Parathyroid adenoma (tissue), 2 donors: Measurements from ENCODE around the gene PEF1.
"Not testable (repeated sequence)": the region's sequence is repeated elsewhere in the genome, so short reads cannot be mapped to it uniquely, and the experiment has no call there.

Experiments
- H2AFZ ChIP-seq: fragments of 300-600 bp; sonication (generic); one replicate; pipeline ENCODE4 v1.7.0; 2017; ENCODE audit warnings: antibody characterized with exemption, mild to moderate bottlenecking
- H3K27ac ChIP-seq: fragments of 300-600 bp; sonication (generic); one replicate; pipeline ENCODE4 v1.7.0; 2017
- H3K27me3 ChIP-seq: fragments of 300-600 bp; sonication (generic); one replicate; pipeline ENCODE4 v1.7.0; 2017; ENCODE audit warnings: low read length; ENCODE audit not compliant: control insufficient read depth, insufficient read depth
- H3K36me3 ChIP-seq: fragments of 300-600 bp; sonication (generic); one replicate; pipeline ENCODE4 v1.7.0; 2017; ENCODE audit warnings: low read length; ENCODE audit not compliant: control insufficient read depth, insufficient read depth
- H3K4me1 ChIP-seq: fragments of 300-600 bp; sonication (generic); one replicate; pipeline ENCODE4 v1.7.0; 2017; ENCODE audit warnings: control low read depth
- H3K4me2 ChIP-seq: fragments of 300-600 bp; sonication (generic); one replicate; pipeline ENCODE4 v1.7.0; 2017; ENCODE audit warnings: low read length
- H3K4me3 ChIP-seq: fragments of 300-600 bp; sonication (generic); one replicate; pipeline ENCODE4 v1.7.0; 2017; ENCODE audit warnings: low read depth, low read length
- H3K79me2 ChIP-seq: fragments of 300-600 bp; sonication (generic); one replicate; pipeline ENCODE4 v1.7.0; 2017; ENCODE audit warnings: control low read depth
- H3K9ac ChIP-seq: fragments of 300-600 bp; sonication (generic); one replicate; pipeline ENCODE4 v1.7.0; 2017; ENCODE audit warnings: mild to moderate bottlenecking
- H3K9me3 ChIP-seq: fragments of 300-600 bp; sonication (generic); one replicate; pipeline ENCODE4 v1.7.0; 2017; ENCODE audit warnings: low read length; ENCODE audit not compliant: control insufficient read depth
- CTCF ChIP-seq: fragments of 300-600 bp; sonication (generic); IDR thresholded peaks from one replicate; pipeline ENCODE4 v1.7.0; 2017; ENCODE audit warnings: antibody characterized with exemption, mild to moderate bottlenecking
- donor health status: primary hyperparathyroidism.

The PEF1 gene

GRCh38 chr1:31591425-31592093 is 53.1 kb downstream of the PEF1 start:
- Histone ChIP-seq H3K4me2 (peak overlapping the region; percentile 19), H3K27me3 (no peaks in the 10 kb centered on the region), H3K4me1 (no peaks in the 10 kb centered on the region), H3K9ac (no peak overlapping the region), H3K9me3 (no peaks in the 10 kb centered on the region), H3K4me3 (no peak overlapping the region), H2AFZ (no peak overlapping the region), H3K27ac (no peak overlapping the region), H3K36me3 (no peaks in the 10 kb centered on the region), H3K79me2 (no peaks in the 10 kb centered on the region)
- no peak for TF ChIP-seq CTCF

- H3K27ac ChIP-seq = peak overlapping the region; percentile 61
- no peak overlapping the region for H3K4me3 ChIP-seq
- no peak overlapping the region for H3K4me2 ChIP-seq
- no peaks in the 10 kb centered on the region for H3K4me1 ChIP-seq
- H3K79me2 ChIP-seq = no peaks in the 10 kb centered on the region
- H3K36me3 ChIP-seq = no peaks in the 10 kb centered on the region
- no peak overlapping the region for H3K9ac ChIP-seq
- no peaks in the 10 kb centered on the region for H3K9me3 ChIP-seq
- no peak for TF ChIP-seq CTCF
- H2AFZ ChIP-seq = no peak overlapping the region
- H3K27me3 ChIP-seq = no peaks in the 10 kb centered on the region
Measured at GRCh38 chr1:31588751-31589515, 55.7 kb downstream of the PEF1 start.

- H3K79me2 ChIP-seq = no peaks in the 10 kb centered on the region
- no peak overlapping the region for H3K9ac ChIP-seq
- H3K4me1 ChIP-seq = no peaks in the 10 kb centered on the region
- H3K4me2 ChIP-seq = no peak overlapping the region
- TF ChIP-seq CTCF = peak; percentile 28
- H3K27me3 ChIP-seq = no peaks in the 10 kb centered on the region
- H3K9me3 ChIP-seq = no peaks in the 10 kb centered on the region
- H3K27ac ChIP-seq = peak overlapping the region; percentile 61
- no peak overlapping the region for H2AFZ ChIP-seq
- H3K4me3 ChIP-seq = no peak overlapping the region
- no peaks in the 10 kb centered on the region for H3K36me3 ChIP-seq
Measured at GRCh38 chr1:31587720-31588423, 56.8 kb downstream of the PEF1 start.

- not testable (repeated sequence) for H3K36me3 ChIP-seq, H3K4me1 ChIP-seq
Measured at GRCh38 chr1:31587328-31587699, 57.4 kb downstream of the PEF1 start.

More at GRCh38 chr1:31587328-31587699, 57.4 kb downstream of the PEF1 start:
- H3K4me2 ChIP-seq, H3K9me3 ChIP-seq, H3K79me2 ChIP-seq, H3K4me3 ChIP-seq, H2AFZ ChIP-seq, H3K9ac ChIP-seq, H3K27me3 ChIP-seq, H3K27ac ChIP-seq: not testable (repeated sequence)
